GM20431 (cell line): ENCODE data around the gene CCDC54.
"Not testable (repeated sequence)": the region's sequence is repeated elsewhere in the genome, so short reads cannot be mapped to it uniquely, and the experiment has no call there.

Experiments
- in situ Hi-C: fragments of 300-500 bp; cut with MseI, MboI; formaldehyde crosslinking; loops from one replicate; pipeline ENCODE4 v1.15.0; 2020; ENCODE audit warnings: low sequenced_read_pairs; ENCODE audit not compliant: unreplicated experiment

CCDC54 gene

DNA sequence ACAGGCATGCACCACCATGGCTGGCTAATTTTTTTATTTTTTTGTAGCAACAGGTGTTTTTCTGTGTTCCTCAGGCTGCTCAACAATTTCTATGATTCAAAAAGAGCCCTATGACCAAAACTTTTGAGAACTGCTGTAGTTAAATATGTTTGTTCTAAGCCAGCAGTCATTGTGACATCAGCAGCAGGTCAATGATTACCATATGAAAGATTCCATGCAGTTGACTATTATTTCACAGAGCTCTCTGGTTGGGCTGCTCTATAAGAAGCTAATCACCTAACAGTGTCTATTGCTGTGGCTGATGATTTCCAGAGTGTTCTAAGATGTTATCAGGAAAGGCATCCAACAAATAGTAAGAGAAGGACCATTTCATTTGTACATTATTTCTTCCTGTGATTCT, at the start of gene CCDC54:
TSS of gene CCDC54 (plus strand) at position 289 of the 400 bp plus-strand sequence. CDS start 149 bp downstream, outside the sequence.
- in situ Hi-C loops = no loop called here

DNA sequence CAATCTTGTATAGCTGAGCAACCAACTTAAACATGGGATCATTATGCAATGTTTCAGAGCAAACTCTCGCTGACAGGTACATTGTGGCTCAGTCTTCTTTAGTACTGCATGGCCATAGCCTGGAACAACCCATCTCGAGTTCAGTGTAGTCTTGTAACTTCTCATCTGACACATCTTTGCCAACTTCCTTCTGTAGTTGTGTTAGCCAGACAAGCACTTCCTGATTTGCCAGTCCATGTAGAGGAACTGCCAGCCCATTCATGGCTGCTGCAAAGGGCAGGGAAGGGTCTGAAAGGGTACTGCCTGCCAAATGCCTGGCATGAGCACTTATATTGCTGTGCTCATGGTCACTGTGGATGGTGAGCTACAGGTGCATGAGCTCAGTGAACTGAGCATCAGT, 49.2 kb upstream of the CCDC54 start:
- in situ Hi-C loops = no loop called here

GRCh38 chr3:107329088-107329487, 48.2 kb upstream of the CCDC54 start:
- in situ Hi-C loops = no loop called here

DNA sequence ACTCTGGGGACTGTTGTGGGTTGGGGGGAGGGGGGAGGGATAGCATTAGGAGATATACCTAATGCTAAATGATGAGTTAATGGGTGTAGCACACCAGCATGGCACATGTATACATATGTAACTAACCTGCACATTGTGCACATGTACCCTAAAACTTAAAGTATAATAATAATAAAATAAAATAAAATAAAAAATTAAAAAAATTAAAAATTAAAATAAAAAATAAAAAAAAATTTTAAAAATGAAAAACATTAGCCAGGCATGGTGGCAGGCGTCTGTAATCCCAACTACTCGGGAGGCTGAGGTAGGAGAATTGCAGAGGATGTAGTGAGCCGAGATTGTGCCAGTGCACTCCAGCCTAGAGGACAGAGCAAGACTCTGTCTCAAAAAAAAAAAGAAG, 37.5 kb upstream of the CCDC54 start:
- in situ Hi-C loops = not testable (repeated sequence)

DNA sequence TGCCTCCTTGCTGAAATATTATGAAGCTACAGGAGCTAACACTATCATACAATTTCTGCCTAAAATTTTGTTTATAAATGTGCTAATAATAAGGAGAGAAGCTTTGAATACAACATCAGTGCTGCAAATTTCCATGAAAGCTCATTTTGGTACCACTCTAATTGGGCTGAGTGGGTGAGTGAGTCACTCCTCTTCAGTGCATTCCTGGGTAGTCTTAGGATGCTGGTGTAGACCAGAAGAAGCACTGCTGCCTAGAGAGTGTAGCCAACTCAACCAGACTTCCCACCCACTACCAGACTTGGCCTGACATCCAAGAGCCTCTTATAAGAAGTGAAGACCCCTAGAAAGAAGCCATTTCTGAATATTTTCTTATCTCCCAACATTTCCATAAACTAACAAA, 32.5 kb upstream of the CCDC54 start:
- in situ Hi-C loops = no loop called here

DNA sequence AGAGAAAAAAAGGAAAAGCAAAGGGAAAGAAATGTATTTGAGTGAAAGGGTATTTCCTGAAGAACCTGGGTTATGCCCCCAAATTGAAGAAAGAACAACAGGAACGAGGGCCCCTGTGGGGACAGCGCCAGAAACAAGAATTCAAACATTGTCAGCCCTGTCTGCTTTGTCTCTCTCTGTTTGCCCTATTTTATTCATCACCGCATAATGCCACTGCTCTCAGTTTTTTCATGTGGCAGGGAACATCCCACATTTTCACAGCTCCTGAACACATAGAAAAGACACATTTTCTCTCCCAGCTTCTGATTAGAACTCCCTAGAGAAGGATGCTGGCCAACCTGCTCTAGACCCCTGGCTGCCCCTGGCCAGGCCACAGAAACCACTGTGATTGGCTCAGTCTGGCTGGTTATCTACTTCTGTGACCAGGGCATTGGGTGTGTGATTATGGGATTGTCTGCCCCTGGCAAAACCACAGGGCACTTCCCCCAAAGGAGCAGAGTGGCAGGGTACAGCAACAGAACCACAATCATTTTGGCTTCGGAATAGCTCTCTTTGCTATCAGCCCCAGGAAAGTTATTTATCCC, 31.3 kb upstream of the CCDC54 start:
- in situ Hi-C loops = no loop called here

DNA sequence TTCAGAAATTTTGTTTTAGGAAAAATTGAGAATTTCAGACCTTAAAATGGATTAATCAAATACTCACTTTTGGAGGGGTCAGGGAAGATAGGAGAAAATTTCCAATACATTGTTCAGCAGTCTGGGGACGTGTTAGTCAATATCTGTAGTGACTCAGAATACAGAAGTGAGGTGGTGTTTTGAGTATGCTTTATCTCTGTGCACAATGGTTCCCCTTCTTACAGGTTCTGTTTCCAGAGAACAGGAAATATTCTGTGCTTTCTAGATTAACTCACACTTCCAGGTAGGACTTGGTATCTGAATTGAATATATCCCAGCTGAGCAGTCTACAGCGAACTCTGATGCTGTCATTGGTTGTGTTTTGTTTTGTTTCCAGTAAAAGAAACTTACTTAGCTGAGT, 30.7 kb upstream of the CCDC54 start:
- in situ Hi-C loops = no loop called here

DNA sequence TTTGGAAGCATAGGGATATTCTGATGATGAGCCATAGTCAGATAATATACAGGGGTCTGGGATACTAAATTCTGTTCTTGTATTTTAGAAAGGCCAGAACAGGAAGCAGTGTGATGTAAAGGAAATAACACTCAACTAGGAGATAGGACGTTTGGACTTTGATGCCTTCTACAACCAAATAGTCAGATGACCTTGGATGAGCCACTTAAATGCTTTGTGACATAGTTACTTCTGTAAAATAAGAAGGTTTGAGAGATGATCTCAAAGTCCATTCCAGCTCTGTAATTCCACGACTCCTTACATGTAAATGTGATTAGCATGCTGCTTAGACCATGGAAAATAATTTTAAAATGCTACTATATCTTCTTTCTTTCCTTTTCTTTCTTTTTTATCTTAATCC, 29.5 kb upstream of the CCDC54 start:
- in situ Hi-C loops = no loop called here

GRCh38 chr3:107356706-107357105, 20.5 kb upstream of the CCDC54 start:
- in situ Hi-C loops = no loop called here

DNA sequence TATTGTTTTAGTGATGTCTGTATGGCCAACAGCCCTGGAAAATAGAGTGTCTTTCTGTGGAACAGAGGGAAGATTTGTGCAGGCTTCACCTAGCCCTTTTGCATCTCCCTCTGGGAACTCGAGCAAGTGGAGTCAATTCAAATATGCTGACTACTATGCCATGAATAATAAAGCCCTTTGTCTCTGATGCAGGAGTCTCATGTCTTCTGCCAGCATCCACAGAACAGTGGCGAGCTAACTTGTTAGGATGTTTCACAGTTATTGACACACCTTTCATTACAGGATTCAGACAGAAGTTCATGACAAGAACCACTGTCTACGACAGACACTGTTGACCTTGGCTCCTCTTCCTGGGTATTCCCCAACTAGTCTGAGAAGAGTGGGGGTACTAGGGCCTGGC, 15.6 kb upstream of the CCDC54 start:
- in situ Hi-C loops = no loop called here

GRCh38 chr3:107365051-107365450, 12.2 kb upstream of the CCDC54 start:
- in situ Hi-C loops = no loop called here

GRCh38 chr3:107366766-107367165, 10.5 kb upstream of the CCDC54 start:
- in situ Hi-C loops = no loop called here

- in situ Hi-C loops = no loop called here
Measured at GRCh38 chr3:107367353-107367752, 9.9 kb upstream of the CCDC54 start.

DNA sequence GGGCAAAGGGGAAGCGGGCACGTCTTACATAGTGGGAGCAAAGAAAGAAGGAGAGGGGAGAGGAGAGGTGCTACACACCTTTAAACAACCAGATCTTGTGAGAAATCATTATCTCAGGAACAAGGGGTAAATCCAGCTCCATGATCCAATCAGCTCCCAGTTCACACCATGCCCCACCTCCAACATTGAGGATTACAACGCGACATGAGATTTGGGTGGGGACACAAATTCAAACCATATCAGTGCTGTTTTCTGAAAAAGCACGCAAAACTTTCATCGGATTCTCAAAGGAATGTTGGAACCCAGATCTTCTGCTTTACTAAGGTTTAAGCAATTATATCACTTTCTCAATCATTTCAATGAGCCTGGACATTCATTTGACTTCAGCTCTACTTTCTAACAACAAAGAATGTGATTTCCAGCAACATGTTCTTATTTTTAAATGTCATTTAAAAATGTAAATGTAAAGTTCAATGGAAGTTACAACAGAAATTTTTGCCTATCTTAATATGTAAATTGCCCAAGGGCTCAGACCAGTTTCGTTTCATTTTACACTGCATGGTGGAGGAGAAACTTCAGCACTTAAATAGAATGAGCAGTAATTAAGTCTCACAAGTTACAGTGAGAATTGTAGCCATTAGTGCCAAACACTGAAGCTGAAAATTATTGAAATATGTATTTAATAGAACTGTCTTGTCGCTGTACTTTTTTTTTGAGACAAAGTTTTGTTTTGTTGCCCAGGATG, 8.4 kb upstream of the CCDC54 start:
- in situ Hi-C loops = no loop called here

GRCh38 chr3:107369791-107370190, 7.4 kb upstream of the CCDC54 start:
- in situ Hi-C loops = no loop called here

- in situ Hi-C loops = no loop called here
Measured at GRCh38 chr3:107370907-107371306, 6.3 kb upstream of the CCDC54 start.

DNA sequence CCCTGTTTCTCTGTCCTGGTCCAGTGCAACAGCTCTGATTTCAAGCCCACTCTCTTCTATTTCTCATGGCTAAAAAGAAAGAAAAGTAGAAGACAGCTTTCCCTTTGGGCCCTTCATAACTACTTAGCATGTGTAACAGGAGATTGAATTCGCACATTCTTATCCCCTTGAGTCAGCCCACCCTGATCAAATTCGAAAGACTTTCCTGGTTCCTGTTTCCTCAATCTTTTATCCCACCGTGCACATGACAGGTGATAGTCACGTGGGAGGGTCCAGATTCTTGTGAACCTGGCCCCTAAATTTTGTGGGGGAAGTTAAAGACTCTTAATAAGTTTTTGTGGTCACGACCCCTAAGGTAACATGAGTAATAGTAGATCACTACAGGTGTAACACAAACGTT, 4.7 kb upstream of the CCDC54 start:
- in situ Hi-C loops = no loop called here

DNA sequence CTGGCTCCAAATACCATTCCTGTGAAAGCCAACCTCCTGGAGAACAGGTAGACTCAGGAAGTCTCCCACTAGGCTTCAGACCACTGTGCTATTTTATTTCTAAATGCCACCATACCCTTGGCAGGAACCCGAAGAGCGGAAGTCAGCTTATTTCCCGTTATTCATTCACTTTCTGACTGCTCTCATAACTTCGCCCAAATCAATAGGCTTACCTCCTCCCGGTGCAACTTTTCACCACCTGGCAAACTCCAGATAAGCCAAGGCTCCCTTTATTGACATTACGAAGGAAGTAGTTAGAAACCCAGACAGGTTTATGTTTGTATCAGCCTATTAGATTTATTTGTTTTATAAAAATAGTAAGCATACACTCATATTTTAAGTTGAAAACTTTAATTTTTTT, 3.3 kb upstream of the CCDC54 start:
- in situ Hi-C loops = no loop called here

DNA sequence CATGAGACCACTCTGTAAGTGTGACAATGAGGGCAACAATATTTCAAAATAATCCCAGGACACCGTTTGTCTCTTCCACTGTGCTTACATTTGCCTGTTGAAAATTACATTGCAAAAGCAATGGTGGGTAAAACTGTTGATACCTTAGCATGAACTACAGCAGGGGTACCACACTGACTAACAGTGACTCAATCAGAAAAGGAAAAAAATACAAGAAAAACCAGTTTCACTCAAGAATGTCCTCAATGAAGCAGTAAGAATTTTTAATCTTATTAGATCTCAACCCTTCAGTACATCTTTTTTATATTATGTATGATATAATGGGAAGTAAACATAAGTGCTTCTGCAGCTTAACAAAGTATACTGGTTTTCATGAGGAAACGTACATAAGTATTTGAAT, 1.6 kb upstream of the CCDC54 start:
- in situ Hi-C loops = no loop called here

- in situ Hi-C loops = no loop called here
Measured at GRCh38 chr3:107382631-107383030, 5.4 kb downstream of the CCDC54 start.

GRCh38 chr3:107384428-107384827, 7.2 kb downstream of the CCDC54 start:
- in situ Hi-C loops = no loop called here

DNA sequence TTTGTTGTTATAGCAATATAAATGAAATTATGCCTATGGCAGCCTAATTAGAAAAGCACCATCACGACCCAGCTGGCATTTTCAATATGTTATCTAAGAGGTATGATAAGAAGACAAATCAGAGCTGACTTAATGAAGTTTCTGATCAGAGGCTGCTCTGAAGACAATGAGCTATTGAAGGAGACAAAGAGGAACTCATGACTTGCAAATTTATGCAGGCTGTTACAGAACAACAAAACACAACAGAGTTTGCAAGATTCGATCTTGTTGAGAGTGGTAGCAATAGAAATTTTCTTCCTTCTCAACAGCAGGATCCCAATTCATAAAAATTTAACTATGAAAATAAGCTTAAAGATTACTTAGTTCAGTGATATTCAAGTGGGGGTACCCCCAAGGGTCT, 7.7 kb downstream of the CCDC54 start:
- in situ Hi-C loops = no loop called here
